HepG2 (cell line): ENCODE measurements around the gene DRAP1. TPM values are rescaled to one million over a fixed set of nuclear protein-coding genes. Genes with fewer than 3 reads are reported as not detected.

ENCODE experiments used
- AKNA ChIP-seq: sonication (generic); formaldehyde crosslinking; IDR thresholded peaks from 2 replicates; pipeline ENCODE4 v1.4.0; 2020; ENCODE audit warnings: missing genetic modification reagents, borderline replicate concordance
- ATF6 ChIP-seq: sonication (generic); formaldehyde crosslinking; conservative IDR thresholded peaks from 2 replicates; pipeline ENCODE4 v1.4.0; 2020; ENCODE audit warnings: missing genetic modification reagents
- ATF7-NPFF ChIP-seq: sonication (generic); formaldehyde crosslinking; IDR thresholded peaks from 2 replicates; pipeline ENCODE4 v1.8.1; 2023; ENCODE audit warnings: mild to moderate bottlenecking, low read depth, missing genetic modification reagents, moderate library complexity
- CENPX ChIP-seq: sonication (generic); formaldehyde crosslinking; IDR thresholded peaks from 2 replicates; pipeline ENCODE4 v1.9.0; 2021; ENCODE audit warnings: mild to moderate bottlenecking, missing genetic modification reagents, moderate library complexity
- DR1 ChIP-seq: sonication (generic); formaldehyde crosslinking; IDR thresholded peaks from 2 replicates; pipeline ENCODE4 v1.8.0; 2021; ENCODE audit warnings: mild to moderate bottlenecking, missing genetic modification reagents, inconsistent platforms
- FUBP1 ChIP-seq: sonication (generic); formaldehyde crosslinking; IDR thresholded peaks from 2 replicates; pipeline ENCODE4 v1.5.1; 2020; ENCODE audit warnings: missing genetic modification reagents, mild to moderate bottlenecking, borderline replicate concordance
- GATA4 ChIP-seq: sonication (generic); IDR thresholded peaks from 2 replicates; pipeline ENCODE4 v1.6.1; 2016; ENCODE audit warnings: antibody characterized with exemption, low read depth, borderline replicate concordance
- GATAD2A ChIP-seq: IDR thresholded peaks from 2 replicates; pipeline ENCODE4 v1.6.1; 2016
- GPN1 ChIP-seq: sonication (generic); formaldehyde crosslinking; IDR thresholded peaks from 2 replicates; pipeline ENCODE4 v1.5.1; 2020; ENCODE audit warnings: missing genetic modification reagents, borderline replicate concordance
- HES4 ChIP-seq: sonication (generic); formaldehyde crosslinking; IDR thresholded peaks from 2 replicates; pipeline ENCODE4 v1.9.0; 2021; ENCODE audit warnings: mild to moderate bottlenecking, missing genetic modification reagents, borderline replicate concordance
- PHF8 ChIP-seq: sonication (generic); formaldehyde crosslinking; IDR thresholded peaks from 2 replicates; pipeline ENCODE4 v1.5.0; 2020; ENCODE audit warnings: missing genetic modification reagents
- RELA ChIP-seq: sonication (generic); formaldehyde crosslinking; IDR thresholded peaks from 2 replicates; pipeline ENCODE4 v1.4.0; 2020; ENCODE audit warnings: missing genetic modification reagents
- TBX2 ChIP-seq: sonication (generic); formaldehyde crosslinking; IDR thresholded peaks from 2 replicates; pipeline ENCODE4 v1.5.0; 2020; ENCODE audit warnings: missing genetic modification reagents, mild to moderate bottlenecking, borderline replicate concordance
- ZBTB26 ChIP-seq: IDR thresholded peaks from 2 replicates; pipeline ENCODE4 v1.6.1; 2016; ENCODE audit warnings: missing compliant biosample characterization, missing genetic modification reagents, borderline replicate concordance
- ZNF235 ChIP-seq: sonication (generic); formaldehyde crosslinking; IDR thresholded peaks from 2 replicates; pipeline ENCODE4 v1.8.1; 2023; ENCODE audit warnings: mild to moderate bottlenecking, missing genetic modification reagents, borderline replicate concordance
- ZNF451 ChIP-seq: sonication (generic); formaldehyde crosslinking; IDR thresholded peaks from 2 replicates; pipeline ENCODE4 v1.5.0; 2020; ENCODE audit warnings: mild to moderate bottlenecking, missing genetic modification reagents
- ZNF510 ChIP-seq: sonication (generic); formaldehyde crosslinking; IDR thresholded peaks from 2 replicates; pipeline ENCODE4 v1.4.0; 2020; ENCODE audit warnings: low read depth, mild to moderate bottlenecking, missing genetic modification reagents
- ZNF543 ChIP-seq: sonication (generic); formaldehyde crosslinking; IDR thresholded peaks from 2 replicates; pipeline ENCODE4 v1.4.0; 2020; ENCODE audit warnings: mild to moderate bottlenecking, missing genetic modification reagents
- ZNF598 ChIP-seq: sonication (generic); formaldehyde crosslinking; IDR thresholded peaks from 2 replicates; pipeline ENCODE4 v1.5.1; 2020; ENCODE audit warnings: mild to moderate bottlenecking, missing genetic modification reagents, borderline replicate concordance
- ZNF83 ChIP-seq: sonication (generic); formaldehyde crosslinking; IDR thresholded peaks from 2 replicates; pipeline ENCODE4 v1.4.0; 2020; ENCODE audit warnings: missing genetic modification reagents, mild to moderate bottlenecking, borderline replicate concordance
- polyA plus RNA-seq, 8 experiments: library from polyadenylated mRNA; depleted of rRNA in 3 of 8; stranded (reverse) in 7 of 8; unstranded in 1 of 8; fragments of >200 nt; fragmentation: Illumina TruSeq in 4 of 8; extraction: Trizol in 4 of 8; gene quantifications; 2 replicates each; pipeline versions ENCODE4 v1.2.1 to v1.2.3, GENCODE V29; 2011 to 2016; ENCODE audit warnings: low read depth in 4 of 8, missing spikeins in 1 of 8, mixed read lengths in 1 of 8; ENCODE audit not compliant: insufficient read depth in 1 of 8
- total RNA-seq, 5 experiments: library from RNA; depleted of rRNA; stranded (reverse); fragments of >200 nt; fragmentation: Illumina TruSeq; extraction: Trizol; gene quantifications; 2 replicates each; pipeline ENCODE4 v1.2.3, GENCODE V29; 2016; ENCODE audit warnings: low read depth in 1 of 5

DRAP1 gene
- total and polyA plus RNA-seq, 2 of the 13 experiments (the other 11 are each of a cell fraction or from before 2014, with no cell fraction given): 46.8 to 52.3 TPM

GRCh38 chr11:65919141-65919572 is at the start of gene DRAP1 (continued):
- TF ChIP-seq AKNA: no peak
- no peak for TF ChIP-seq ZNF510 (CRISPR knock-in tag)
- TF ChIP-seq ZNF598: no peak
- TF ChIP-seq GATA4: no peak
- peak; percentile 53; the same call in 1 of the 2 replicates for TF ChIP-seq PHF8
- TF ChIP-seq ATF7-NPFF (CRISPR knock-in tag): peak; percentile 86
- TF ChIP-seq ZNF451: peak; percentile 71; the same call in 1 of the 2 replicates
- TF ChIP-seq ZNF543: peak; percentile 81
- TF ChIP-seq TBX2 (CRISPR knock-in tag): peak; percentile 49
- 0 out of 2 replicates have a peak, but pooled peaks have one; percentile 5 for TF ChIP-seq DR1
- no peak; the same call in none of the 2 replicates for TF ChIP-seq RELA (CRISPR knock-in tag)
- no peak for TF ChIP-seq CENPX (CRISPR knock-in tag)
- no peak for TF ChIP-seq FUBP1 (CRISPR knock-in tag)
- peak; percentile 60; the same call in 1 of the 2 replicates for TF ChIP-seq GPN1 (CRISPR knock-in tag)
- 0 out of 2 replicates have a peak, but pooled peaks have one; percentile 61 for TF ChIP-seq ZNF83 (CRISPR knock-in tag)
- TF ChIP-seq HES4 (CRISPR knock-in tag): peak; percentile 59; the same call in 1 of the 2 replicates
- peak; percentile 57; the same call in 1 of the 2 replicates for TF ChIP-seq GATAD2A
- TF ChIP-seq ZNF235 (CRISPR knock-in tag): peak; percentile 61; the same call in 1 of the 2 replicates
- peak; percentile 50; the same call in 1 of the 2 replicates for TF ChIP-seq ZBTB26
- TF ChIP-seq ATF6 (CRISPR knock-in tag): no peak
